ENCODE results near the gene NRP2. TPM values are rescaled to one million over a fixed set of nuclear protein-coding genes. Genes with fewer than 3 reads are reported as not detected.
A peak's percentile ranks its signal among the peaks of the same experiment; 100 is the strongest.

Gene NRP2
- total RNA-seq, 4 donors from 2014 or later, result 35.1 to 146 (median 63.9) TPM

GRCh38 chr2:205771666-205772065, 89.4 kb downstream of the NRP2 start:
- peaks cover 34 to 59% (median 44%) of the 10 kb centered on the region in 4 donors for H3K4me1 ChIP-seq
- H3K27me3 ChIP-seq, result no peaks in the 10 kb centered on the region

GRCh38 chr2:205772983-205773382, 90.7 kb downstream of the NRP2 start:
- in situ Hi-C loops (cut with MboI; ENCODE audit: low pct_ligation_motif_present in 1 of 4, low pct_unique_long_range_greater_than_20kb in 1 of 4, low sequenced_read_pairs in 3 of 4), result loop anchor here in 3 of 4 donors (10.0 kb wide), 2 partner anchors 112 to 152 kb away; no protein-coding TSS in a partner anchor
- Histone ChIP-seq H3K4me3 (no peak overlapping the region), H3K27ac (peak overlapping the region; percentile 10 to 86 (median 54)), H3K27me3 (no peaks in the 10 kb centered on the region), H3K9me3 (no peaks in the 10 kb centered on the region), H3K36me3 (no peaks in the 10 kb centered on the region), H3K4me1 (peaks cover 28 to 46% (median 35%) of the 10 kb centered on the region in 4 donors)
- intact Hi-C loops (cut with DNase I; ENCODE audit: low total_unique reads), result no loop called here
- 49 to 63% methylated on average over 2 to 3 of the region's 3 CpGs for WGBS, 2 donors (ENCODE audit: low coverage in 1 of 2)
- TF ChIP-seq POLR2A (IDR thresholded peaks at IDR 0.05), result no peak
- no peak for DNase-seq

More at GRCh38 chr2:205771666-205772065, 89.4 kb downstream of the NRP2 start:
- no peak for DNase-seq
- WGBS, 2 donors (ENCODE audit: low coverage in 1 of 2), result 54 to 90% methylated on average over 1 to 2 of the region's 2 CpGs
- Histone ChIP-seq H3K9me3 (no peaks in the 10 kb centered on the region), H3K4me3 (no peak overlapping the region), H3K36me3 (no peaks in the 10 kb centered on the region), H3K27ac (peak overlapping the region; percentile 68 to 86 (median 74))
- in situ Hi-C loops (cut with MboI; ENCODE audit: low pct_ligation_motif_present in 1 of 4, low pct_unique_long_range_greater_than_20kb in 1 of 4, low sequenced_read_pairs in 3 of 4), result loop anchor here in 3 of 4 donors (10.0 kb wide), 2 partner anchors 113 to 153 kb away; no protein-coding TSS in a partner anchor
- TF ChIP-seq POLR2AphosphoS5 (IDR thresholded peaks at IDR 0.05), result no peak
- no peak for TF ChIP-seq EP300 (IDR thresholded peaks at IDR 0.05; ENCODE audit: low read depth)
- TF ChIP-seq POLR2A (IDR thresholded peaks at IDR 0.05), result no peak
- TF ChIP-seq CTCF (IDR thresholded peaks at IDR 0.05), result no peak
- intact Hi-C loops (cut with DNase I; ENCODE audit: low total_unique reads), result no loop called here

- intact Hi-C loops (cut with DNase I; ENCODE audit: low total_unique reads), result no loop called here
- no peak overlapping the region for H3K4me3 ChIP-seq
- no peak for DNase-seq
- H3K9me3 ChIP-seq, result no peaks in the 10 kb centered on the region
- in situ Hi-C loops (cut with MboI; ENCODE audit: low pct_ligation_motif_present in 1 of 4, low pct_unique_long_range_greater_than_20kb in 1 of 4, low sequenced_read_pairs in 3 of 4), result loop anchor here in 3 of 4 donors (10.0 kb wide), 2 partner anchors 111 to 151 kb away; no protein-coding TSS in a partner anchor
- WGBS, 2 donors (ENCODE audit: low coverage in 1 of 2), result 87% methylated on average over 1 of the region's 1 CpG; no CpG with 5 or more reads in 1 of the 2 donors
- H3K27ac ChIP-seq, result peak overlapping the region in 3 of 4 donors; percentile 63 to 86 (median 68)
- no peaks in the 10 kb centered on the region for H3K27me3 ChIP-seq
- TF ChIP-seq EP300 (IDR thresholded peaks at IDR 0.05; ENCODE audit: low read depth) (no peak), POLR2AphosphoS5 (IDR thresholded peaks at IDR 0.05) (no peak), POLR2A (IDR thresholded peaks at IDR 0.05) (no peak), CTCF (IDR thresholded peaks at IDR 0.05) (no peak)
- H3K36me3 ChIP-seq, result no peaks in the 10 kb centered on the region
- peaks cover 21 to 36% (median 30%) of the 10 kb centered on the region in 4 donors for H3K4me1 ChIP-seq
These were observed 91.7 kb downstream of the NRP2 start for GRCh38 chr2:205773989-205774388.

- no peak for DNase-seq
- Histone ChIP-seq H3K4me3 (no peak overlapping the region), H3K36me3 (no peaks in the 10 kb centered on the region), H3K4me1 (peaks cover 8 to 24% (median 19%) of the 10 kb centered on the region in 4 donors), H3K27ac (peak overlapping the region in 3 of 4 donors; percentile 63 to 86 (median 68)), H3K27me3 (no peaks in the 10 kb centered on the region), H3K9me3 (no peaks in the 10 kb centered on the region)
- in situ Hi-C loops (cut with MboI; ENCODE audit: low pct_ligation_motif_present in 1 of 4, low pct_unique_long_range_greater_than_20kb in 1 of 4, low sequenced_read_pairs in 3 of 4) (loop anchor here in 3 of 4 donors (10.0 kb wide), 2 partner anchors 110 to 150 kb away; no protein-coding TSS in a partner anchor), intact Hi-C loops (cut with DNase I; ENCODE audit: low total_unique reads) (no loop called here)
- no peak for TF ChIP-seq EP300 (IDR thresholded peaks at IDR 0.05; ENCODE audit: low read depth)
- no peak for TF ChIP-seq CTCF (IDR thresholded peaks at IDR 0.05)
- no peak for TF ChIP-seq POLR2A (IDR thresholded peaks at IDR 0.05)
- WGBS, 2 donors (ENCODE audit: low coverage in 1 of 2), result 56 to 85% methylated on average over 3 to 6 of the region's 6 CpGs
These were observed 93.0 kb downstream of the NRP2 start for GRCh38 chr2:205775097-205775877.

Measured in transverse colon (tissue), 4 donors.